Measurements from ENCODE around the gene CA4.
"Not testable (repeated sequence)": the region's sequence is repeated elsewhere in the genome, so short reads cannot be mapped to it uniquely, and the experiment has no call there.

The CA4 gene

GRCh38 chr17:60149691-60150582 is at the start of gene CA4:
Gene CA4, plus strand, starts transcription at chr17:60149973. Its CDS starts 62 bp downstream, at chr17:60150035.
- DNase-seq = no peak

GRCh38 chr17:60100577-60100976 is 49.2 kb upstream of the CA4 start:
- not testable (repeated sequence) for DNase-seq

- not testable (repeated sequence) for DNase-seq
Measured at GRCh38 chr17:60102015-60102631, 47.6 kb upstream of the CA4 start.

- peak; percentile 49 for DNase-seq
Measured at GRCh38 chr17:60102632-60103096, 47.1 kb upstream of the CA4 start.

- DNase-seq = no peak
Measured at GRCh38 chr17:60103957-60104356, 45.8 kb upstream of the CA4 start.

- DNase-seq = no peak
Measured at GRCh38 chr17:60106340-60107059, 43.3 kb upstream of the CA4 start.

GRCh38 chr17:60107526-60108257 is 42.1 kb upstream of the CA4 start:
- DNase-seq = no peak

- not testable (repeated sequence) for DNase-seq
Measured at GRCh38 chr17:60108309-60108708, 41.5 kb upstream of the CA4 start.

- no peak for DNase-seq
Measured at GRCh38 chr17:60108712-60109111, 41.1 kb upstream of the CA4 start.

- no peak for DNase-seq
Measured at GRCh38 chr17:60109161-60109560, 40.6 kb upstream of the CA4 start.

GRCh38 chr17:60110586-60110985 is 39.2 kb upstream of the CA4 start:
- no peak for DNase-seq

- not testable (repeated sequence) for DNase-seq
Measured at GRCh38 chr17:60111661-60112060, 38.1 kb upstream of the CA4 start.

GRCh38 chr17:60115364-60115763 is 34.4 kb upstream of the CA4 start:
- not testable (repeated sequence) for DNase-seq

- DNase-seq = not testable (repeated sequence)
Measured at GRCh38 chr17:60116196-60116595, 33.6 kb upstream of the CA4 start.

- not testable (repeated sequence) for DNase-seq
Measured at GRCh38 chr17:60119162-60119561, 30.6 kb upstream of the CA4 start.

- not testable (repeated sequence) for DNase-seq
Measured at GRCh38 chr17:60119807-60120748, 29.7 kb upstream of the CA4 start.

GRCh38 chr17:60127068-60128064 is 22.4 kb upstream of the CA4 start:
- no peak for DNase-seq

- no peak for DNase-seq
Measured at GRCh38 chr17:60128171-60128859, 21.5 kb upstream of the CA4 start.

- DNase-seq = no peak
Measured at GRCh38 chr17:60129164-60129563, 20.6 kb upstream of the CA4 start.
